NCI-H1105 treated with DMSO at 0.1 percent for 48 hours (cell line): ENCODE data around the gene MELK.
A peak's percentile ranks its signal among the peaks of the same experiment; 100 is the strongest.

Experiments
- DNase-seq: peaks from one replicate; lab custom pipeline; 2025; lab: John Stamatoyannopoulos, UW

The MELK gene

DNA sequence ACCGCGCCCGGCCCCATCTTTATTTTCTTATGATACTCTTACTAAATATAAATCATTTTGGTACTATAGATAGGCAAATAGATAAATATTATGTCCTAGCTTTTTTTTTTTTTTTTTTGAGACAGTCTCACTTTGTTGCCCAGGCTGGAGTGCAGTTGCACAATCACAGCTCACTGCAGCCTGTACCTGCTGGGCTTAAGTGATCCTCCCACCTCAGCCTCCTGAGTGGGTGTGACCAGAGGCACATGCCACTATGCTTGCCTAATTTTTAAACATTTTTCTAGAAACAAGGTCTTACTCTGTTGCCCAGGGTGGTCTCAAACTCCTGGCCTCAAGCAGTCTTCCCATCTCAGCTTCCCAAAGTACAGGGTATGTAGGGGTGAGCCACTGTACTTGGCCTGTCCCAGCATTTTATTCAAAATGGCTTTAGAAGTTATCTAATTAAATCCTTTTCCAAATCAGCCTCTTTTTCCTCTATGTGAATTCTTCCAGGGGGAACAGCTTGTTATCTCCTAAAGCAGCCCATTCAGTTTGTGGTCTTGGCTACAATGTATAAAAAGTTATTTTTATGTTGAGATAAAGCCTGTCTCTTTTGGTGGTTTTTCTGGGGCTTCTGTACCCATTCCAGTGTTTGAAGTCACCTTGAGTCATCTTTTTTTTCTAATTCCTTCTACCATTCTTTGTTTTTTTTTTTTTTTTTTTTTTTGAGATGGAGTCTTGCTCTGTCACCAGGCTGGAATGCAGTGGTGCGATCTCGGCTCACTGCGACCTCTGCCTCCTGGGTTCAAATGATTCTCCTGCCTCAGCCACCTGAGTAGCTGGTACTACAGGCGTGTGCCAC, 12.1 kb downstream of the MELK start:
- no peak for DNase-seq

GRCh38 chr9:36590231-36590630, 17.5 kb downstream of the MELK start:
- DNase-seq, result no peak

- no peak for DNase-seq
Observed at GRCh38 chr9:36592801-36593583, 20.3 kb downstream of the MELK start.

DNA sequence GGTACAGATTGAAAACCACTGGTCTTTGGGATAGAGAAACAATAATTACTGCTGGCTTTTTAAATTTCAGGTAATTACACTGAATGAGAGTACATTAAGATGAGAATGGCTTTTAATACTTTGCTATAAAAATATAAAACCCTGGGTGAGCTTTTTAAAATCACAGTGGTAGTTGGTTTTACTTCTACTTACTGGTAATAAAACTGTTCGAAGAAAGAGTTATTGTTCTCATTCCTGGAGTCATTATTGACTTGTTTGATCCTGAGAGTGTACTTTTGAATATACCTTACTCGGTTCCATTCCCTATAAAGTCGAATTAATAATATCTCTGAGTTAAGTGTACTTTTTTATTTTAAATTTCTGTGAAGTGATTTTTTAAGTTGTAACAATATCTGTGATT, 21.5 kb downstream of the MELK start:
- no peak for DNase-seq

DNA sequence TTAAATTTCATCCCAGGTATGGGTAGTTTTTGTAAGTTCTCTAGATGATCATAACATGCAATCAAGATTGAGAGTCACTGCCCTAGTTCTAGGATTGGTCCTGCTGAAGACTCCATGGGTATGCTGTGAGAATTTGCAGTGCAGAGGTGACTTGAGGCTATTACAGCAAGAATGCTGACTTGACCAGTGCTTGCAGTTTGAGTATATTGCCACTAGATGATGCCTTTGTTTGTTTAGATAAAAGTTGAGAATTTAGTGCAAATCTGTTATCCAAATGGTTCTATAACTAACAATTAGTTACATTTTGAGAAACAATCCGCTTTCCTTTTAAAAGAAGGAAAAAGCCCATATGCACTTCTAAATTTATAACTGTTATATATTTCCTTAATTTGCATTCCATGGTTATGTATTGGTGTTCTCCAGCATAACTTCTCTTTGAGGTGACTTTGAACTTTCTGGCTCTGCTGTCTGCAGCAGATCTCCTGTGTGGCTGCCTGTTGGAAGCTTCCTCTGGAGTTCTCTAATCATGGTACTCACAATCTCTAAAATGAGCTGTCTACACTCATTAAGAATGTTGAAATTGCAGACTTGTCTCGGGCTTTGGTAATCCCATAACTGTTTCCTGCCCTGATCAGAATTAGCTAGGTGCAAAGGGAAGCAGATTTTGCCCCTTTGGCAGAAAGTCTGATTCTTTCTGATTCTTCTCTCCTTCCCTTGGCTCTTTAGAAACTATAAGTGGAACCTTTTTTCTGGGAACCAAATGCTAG, 24.9 kb downstream of the MELK start:
- DNase-seq, result peak; percentile 13

GRCh38 chr9:36598273-36598672, 25.6 kb downstream of the MELK start:
- DNase-seq, result no peak

DNA sequence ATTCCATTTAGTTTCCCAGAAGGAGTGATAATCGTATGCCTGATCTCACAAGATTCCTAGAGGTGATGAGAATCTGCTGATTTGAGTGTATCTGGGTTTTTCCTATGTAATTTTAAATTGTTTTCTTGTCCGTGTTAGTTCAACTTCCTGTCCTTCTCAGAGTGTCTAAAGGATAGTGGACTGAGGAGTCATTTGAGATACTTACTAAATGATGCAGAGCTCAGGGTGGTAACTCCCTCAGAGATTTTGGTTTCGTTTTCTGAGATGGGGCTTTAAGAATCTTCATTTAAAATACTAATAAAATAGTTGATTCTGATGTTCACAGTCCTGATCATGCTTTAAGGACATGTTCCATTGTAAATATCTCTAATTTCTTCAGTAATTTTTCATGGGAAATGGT, 30.3 kb downstream of the MELK start:
- DNase-seq, result no peak

DNA sequence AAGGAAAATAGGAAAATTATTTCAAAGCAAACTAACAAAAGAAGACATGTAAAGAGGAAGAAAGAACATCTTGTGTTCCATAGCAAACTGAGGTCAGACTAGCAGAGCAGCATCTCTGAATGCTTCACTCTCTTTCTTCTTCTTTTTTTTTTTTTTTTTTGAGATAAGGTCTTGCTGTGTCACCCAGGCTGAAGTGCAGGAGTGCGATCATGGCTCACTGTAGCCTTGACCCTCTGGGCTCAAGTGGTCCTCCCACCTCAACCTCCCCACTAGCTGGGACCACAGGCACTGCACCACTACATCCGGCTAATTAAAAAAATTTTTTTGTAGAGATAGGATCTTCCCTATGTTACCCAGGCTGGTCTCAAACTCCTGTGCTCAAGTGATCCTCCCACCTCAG, 36.6 kb downstream of the MELK start:
- DNase-seq, result no peak

- DNase-seq, result no peak
Observed at GRCh38 chr9:36622121-36622520, 49.4 kb downstream of the MELK start.

- no peak for DNase-seq
Observed at GRCh38 chr9:36623280-36623679, 50.6 kb downstream of the MELK start.

DNA sequence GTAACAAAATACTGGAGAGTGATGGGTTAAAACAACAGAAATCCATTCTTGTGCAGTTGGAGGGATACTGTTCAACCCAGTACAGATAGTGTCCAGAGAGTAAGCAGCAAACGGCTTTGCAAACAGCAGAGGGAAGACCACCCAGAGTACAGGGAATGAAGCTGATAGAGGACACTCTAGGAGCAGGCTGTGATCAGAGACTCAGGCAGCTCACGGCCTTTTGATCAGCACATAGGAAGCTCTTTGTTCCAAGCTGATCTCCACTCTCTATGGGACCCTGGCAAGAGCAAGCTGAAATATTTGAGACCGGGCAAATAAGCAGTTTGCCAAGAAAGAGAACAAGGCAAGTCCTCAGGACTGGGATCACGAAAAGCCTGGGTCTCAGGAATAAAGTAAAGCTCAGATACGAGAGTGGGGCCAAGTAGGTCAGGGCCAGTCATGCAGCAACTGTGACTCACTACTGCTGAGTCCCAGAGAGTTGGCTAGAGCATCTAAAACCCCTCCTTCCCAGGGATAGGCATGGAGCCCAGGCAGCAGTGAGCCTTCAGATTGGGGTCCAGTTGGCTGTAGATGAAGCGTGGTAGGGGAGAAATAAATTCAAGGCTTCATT, 52.4 kb downstream of the MELK start:
- DNase-seq, result no peak

- DNase-seq, result peak; percentile 35
Observed at GRCh38 chr9:36632892-36633291, 60.2 kb downstream of the MELK start.

GRCh38 chr9:36637491-36638270, 65.0 kb downstream of the MELK start:
- DNase-seq, result no peak

- no peak for DNase-seq
Observed at GRCh38 chr9:36640771-36641381, 68.2 kb downstream of the MELK start.

DNA sequence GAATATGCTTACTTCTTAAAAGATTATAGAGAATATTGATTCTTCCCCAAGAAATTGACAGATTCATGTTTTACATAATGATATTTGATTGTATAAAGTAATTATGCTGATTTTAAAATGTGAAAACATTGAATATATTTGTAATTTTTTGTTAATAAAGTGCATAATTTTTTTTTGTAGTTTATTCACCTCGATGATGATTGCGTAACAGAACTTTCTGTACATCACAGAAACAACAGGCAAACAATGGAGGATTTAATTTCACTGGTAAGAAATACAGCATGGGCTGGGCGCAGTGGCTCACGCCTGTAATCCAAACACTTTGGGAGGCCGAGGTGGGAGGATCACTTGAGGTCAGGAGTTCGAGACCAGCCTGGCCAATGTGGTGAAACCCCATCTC, 70.1 kb downstream of the MELK start:
- no peak for DNase-seq

- no peak for DNase-seq
Observed at GRCh38 chr9:36656842-36657241, 84.1 kb downstream of the MELK start.

GRCh38 chr9:36659500-36659899, 86.8 kb downstream of the MELK start:
- DNase-seq, result no peak

GRCh38 chr9:36664806-36665205, 92.1 kb downstream of the MELK start:
- DNase-seq, result no peak

GRCh38 chr9:36665387-36665786, 92.7 kb downstream of the MELK start:
- DNase-seq, result no peak

DNA sequence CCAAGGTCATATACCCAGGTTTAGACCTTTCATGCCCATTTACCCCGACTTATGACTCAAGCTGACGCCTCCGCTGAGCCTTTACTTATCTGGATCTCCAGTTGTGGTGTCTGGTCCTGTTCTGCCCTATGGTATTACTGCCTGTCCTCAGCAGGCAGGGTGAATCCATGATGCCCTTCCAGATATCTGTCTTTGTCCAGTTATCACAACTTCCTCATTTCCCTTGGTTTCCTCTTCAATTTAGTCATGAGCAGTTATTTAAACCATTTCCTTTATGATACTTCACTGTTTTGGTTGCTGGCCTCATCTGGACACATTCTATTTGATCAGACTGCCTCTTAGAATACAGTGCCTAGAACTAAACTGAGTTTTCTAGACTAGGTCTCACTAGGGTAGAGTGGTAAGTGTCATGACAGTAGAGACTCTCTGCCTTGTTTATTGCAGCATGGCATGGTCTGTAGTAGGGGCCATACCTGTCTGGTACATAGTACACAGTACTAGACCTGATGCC, 93.3 kb downstream of the MELK start:
- DNase-seq, result no peak

- no peak for DNase-seq
Observed at GRCh38 chr9:36671561-36671960, 98.9 kb downstream of the MELK start.
